K562 (cell line): Measurements from ENCODE around the gene VPS35L. TPM values are rescaled to one million over a fixed set of nuclear protein-coding genes. Genes with fewer than 3 reads are reported as not detected.

Source experiments
- CBX8 ChIP-seq: fragments of 200-600 bp; sonication (generic); IDR thresholded peaks from 2 replicates; pipeline ENCODE4 v1.6.1; 2012; ENCODE audit warnings: borderline replicate concordance, mixed run types, low read depth, mild to moderate bottlenecking, moderate library complexity, mixed read lengths, low read length, control low read depth, inconsistent platforms; ENCODE audit not compliant: poor library complexity, severe bottlenecking; ENCODE audit errors: extremely low read depth
- NR4A1 ChIP-seq, 2 experiments: fragments of 250-450 bp in 1 of 2; fragments of 450-650 bp in 1 of 2; sonication (Bioruptor Pico) in 1 of 2; IDR thresholded peaks; 2 replicates each; pipeline versions ENCODE4 v1.4.0 to v1.6.1; 2016 to 2020; ENCODE audit warnings: mild to moderate bottlenecking in 2 of 2, missing compliant biosample characterization in 1 of 2, missing genetic modification characterization in 1 of 2, moderate library complexity in 1 of 2
- POLR2A ChIP-seq: fragments of 450-650 bp; conservative IDR thresholded peaks from 2 replicates; pipeline ENCODE4 v1.6.1; 2016
- POLR3G ChIP-seq: IDR thresholded peaks from 2 replicates; pipeline ENCODE4 v1.6.1; 2011; ENCODE audit not compliant: insufficient read length, insufficient replicate concordance; ENCODE audit errors: extremely low read depth
- SIX5 ChIP-seq, 2 experiments: IDR thresholded peaks; 2 replicates each; pipeline ENCODE4 v1.6.1; 2011; ENCODE audit warnings: low read length in 2 of 2, borderline replicate concordance in 1 of 2, low read depth in 1 of 2, mild to moderate bottlenecking in 1 of 2, moderate library complexity in 1 of 2; ENCODE audit not compliant: insufficient read depth in 1 of 2
- ZNF175 ChIP-seq: fragments of 200-800 bp; sonication (Bioruptor generic); IDR thresholded peaks from 2 replicates; pipeline ENCODE4 v1.6.1; 2016; ENCODE audit warnings: low read depth, mild to moderate bottlenecking, missing genetic modification characterization, missing compliant biosample characterization
- ZNF217 ChIP-seq: sonication (generic); formaldehyde crosslinking; IDR thresholded peaks from 2 replicates; pipeline ENCODE4 v1.8.0; 2022; ENCODE audit warnings: mild to moderate bottlenecking, missing genetic modification reagents
- polyA plus RNA-seq, 8 experiments: library from polyadenylated mRNA; depleted of rRNA in 4 of 8; stranded (reverse) in 5 of 8; unstranded in 3 of 8; fragments of >200 nt; fragmentation: Nextera tagmentation in 2 of 8; fragmentation: Illumina TruSeq in 1 of 8; extraction: Ambion mirVana in 2 of 8; extraction: Trizol in 1 of 8; gene quantifications; 2 replicates each; pipeline versions ENCODE4 v1.2.1 to v1.2.3, GENCODE V29; 2011 to 2014; ENCODE audit warnings: inconsistent platforms in 1 of 8, missing spikeins in 1 of 8
- total RNA-seq, 7 experiments: library from RNA; depleted of rRNA in 6 of 7; stranded (reverse); fragments of >200 nt in 6 of 7; fragmentation: Illumina TruSeq in 2 of 7; extraction: Trizol in 2 of 7; gene quantifications; 2 replicates each; pipeline versions ENCODE4 v1.2.1 to v1.2.3, GENCODE V29; 2011 to 2021; ENCODE audit warnings: low replicate concordance in 1 of 7
- TF ChIP-seq, protein P1 (sequence below): sonication (generic); formaldehyde crosslinking; IDR thresholded peaks from 2 replicates; pipeline ENCODE4 v1.8.1; 2023; ENCODE audit warnings: mild to moderate bottlenecking, missing genetic modification reagents
- TF ChIP-seq, protein P2 (sequence below): fragments of 250-450 bp; sonication (Bioruptor Pico); IDR thresholded peaks from 2 replicates; pipeline ENCODE4 v1.5.0; 2021
- TF ChIP-seq, protein P3 (sequence below), 3 experiments: fragments of 200-800 bp in 1 of 3; fragments of 250-450 bp in 1 of 3; fragments of 450-650 bp in 1 of 3; sonication (Bioruptor Pico) in 1 of 3; sonication (Bioruptor generic) in 1 of 3; formaldehyde crosslinking in 1 of 3; IDR thresholded peaks; 2 replicates each; pipeline versions ENCODE4 v1.6.1 to v1.8.0; 2016 to 2022; ENCODE audit warnings: mild to moderate bottlenecking in 2 of 3, missing genetic modification characterization in 2 of 3, missing compliant biosample characterization in 1 of 3, moderate library complexity in 1 of 3
- TF ChIP-seq, protein P4 (sequence below): sonication (generic); formaldehyde crosslinking; IDR thresholded peaks from 2 replicates; pipeline ENCODE4 v1.8.0; 2022; ENCODE audit warnings: mild to moderate bottlenecking, missing genetic modification reagents

The VPS35L gene
- total and polyA plus RNA-seq, 9 of the 15 experiments (the other 6 are each of a cell fraction or from before 2014, with no cell fraction given), result 10.2 to 30.4 (median 20.1) TPM

DNA sequence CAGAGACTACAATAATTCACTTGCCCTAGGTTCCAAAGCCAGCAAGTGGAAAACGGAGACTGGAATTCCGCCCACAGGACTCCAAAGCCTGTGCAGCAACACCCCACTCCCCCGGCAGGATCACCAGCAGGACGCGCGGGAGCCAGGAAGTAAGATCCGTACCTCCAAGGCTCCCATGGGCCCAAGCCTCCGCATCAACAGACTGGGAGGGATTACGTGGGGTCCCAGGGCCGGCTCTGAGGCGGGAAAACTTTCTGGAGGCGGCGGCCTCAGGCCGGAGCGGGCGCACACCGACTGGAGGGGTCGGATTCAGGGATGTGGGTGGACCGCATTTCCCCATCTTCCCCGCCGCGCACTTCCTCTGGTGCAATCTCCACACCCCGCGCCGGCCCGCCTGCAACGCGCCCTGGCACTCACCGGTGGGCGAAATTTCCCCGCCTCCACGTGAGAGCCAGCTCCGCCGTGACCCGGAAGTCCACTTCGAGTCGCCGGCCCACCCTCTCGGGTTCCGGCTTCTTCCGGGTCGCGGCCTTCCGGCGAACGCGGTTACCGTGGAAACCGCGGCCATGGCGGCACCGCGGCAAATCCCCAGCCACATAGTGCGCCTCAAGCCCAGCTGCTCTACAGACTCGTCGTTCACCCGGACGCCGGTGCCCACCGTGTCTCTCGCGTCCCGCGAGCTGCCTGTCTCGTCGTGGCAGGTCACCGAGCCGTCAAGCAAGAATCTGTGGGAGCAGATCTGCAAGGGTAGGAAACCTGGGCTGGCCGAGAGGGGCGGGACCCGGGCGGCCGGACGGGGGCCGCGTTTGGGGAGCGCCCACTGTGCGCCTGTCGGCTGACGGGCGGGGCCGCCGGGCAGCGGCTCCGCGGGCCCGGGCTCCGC is 162.5 kb downstream of the VPS35L start, which contains the start of the genes IQCK and KNOP1 (continued):
- TF ChIP-seq, protein P1, sequence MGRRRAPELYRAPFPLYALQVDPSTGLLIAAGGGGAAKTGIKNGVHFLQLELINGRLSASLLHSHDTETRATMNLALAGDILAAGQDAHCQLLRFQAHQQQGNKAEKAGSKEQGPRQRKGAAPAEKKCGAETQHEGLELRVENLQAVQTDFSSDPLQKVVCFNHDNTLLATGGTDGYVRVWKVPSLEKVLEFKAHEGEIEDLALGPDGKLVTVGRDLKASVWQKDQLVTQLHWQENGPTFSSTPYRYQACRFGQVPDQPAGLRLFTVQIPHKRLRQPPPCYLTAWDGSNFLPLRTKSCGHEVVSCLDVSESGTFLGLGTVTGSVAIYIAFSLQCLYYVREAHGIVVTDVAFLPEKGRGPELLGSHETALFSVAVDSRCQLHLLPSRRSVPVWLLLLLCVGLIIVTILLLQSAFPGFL (CRISPR knock-in tag), result no peak
- TF ChIP-seq SIX5 (IDR thresholded peaks at IDR 0.05; ENCODE audit: borderline replicate concordance in 1 of 2, insufficient read depth in 1 of 2, low read depth in 1 of 2, low read length in 2 of 2), result peak in 1 of 2 experiments; percentile 36; a peak in 1 of 4 replicates
- TF ChIP-seq, protein P2, sequence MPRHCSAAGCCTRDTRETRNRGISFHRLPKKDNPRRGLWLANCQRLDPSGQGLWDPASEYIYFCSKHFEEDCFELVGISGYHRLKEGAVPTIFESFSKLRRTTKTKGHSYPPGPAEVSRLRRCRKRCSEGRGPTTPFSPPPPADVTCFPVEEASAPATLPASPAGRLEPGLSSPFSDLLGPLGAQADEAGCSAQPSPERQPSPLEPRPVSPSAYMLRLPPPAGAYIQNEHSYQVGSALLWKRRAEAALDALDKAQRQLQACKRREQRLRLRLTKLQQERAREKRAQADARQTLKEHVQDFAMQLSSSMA (CRISPR knock-in tag), result no peak
- no peak for TF ChIP-seq NR4A1 (CRISPR knock-in tag; IDR thresholded peaks at IDR 0.05)
- no peak for TF ChIP-seq NR4A1 (tag; IDR thresholded peaks at IDR 0.05)
- peak; percentile 86 for TF ChIP-seq POLR2A
- TF ChIP-seq, protein P3, sequence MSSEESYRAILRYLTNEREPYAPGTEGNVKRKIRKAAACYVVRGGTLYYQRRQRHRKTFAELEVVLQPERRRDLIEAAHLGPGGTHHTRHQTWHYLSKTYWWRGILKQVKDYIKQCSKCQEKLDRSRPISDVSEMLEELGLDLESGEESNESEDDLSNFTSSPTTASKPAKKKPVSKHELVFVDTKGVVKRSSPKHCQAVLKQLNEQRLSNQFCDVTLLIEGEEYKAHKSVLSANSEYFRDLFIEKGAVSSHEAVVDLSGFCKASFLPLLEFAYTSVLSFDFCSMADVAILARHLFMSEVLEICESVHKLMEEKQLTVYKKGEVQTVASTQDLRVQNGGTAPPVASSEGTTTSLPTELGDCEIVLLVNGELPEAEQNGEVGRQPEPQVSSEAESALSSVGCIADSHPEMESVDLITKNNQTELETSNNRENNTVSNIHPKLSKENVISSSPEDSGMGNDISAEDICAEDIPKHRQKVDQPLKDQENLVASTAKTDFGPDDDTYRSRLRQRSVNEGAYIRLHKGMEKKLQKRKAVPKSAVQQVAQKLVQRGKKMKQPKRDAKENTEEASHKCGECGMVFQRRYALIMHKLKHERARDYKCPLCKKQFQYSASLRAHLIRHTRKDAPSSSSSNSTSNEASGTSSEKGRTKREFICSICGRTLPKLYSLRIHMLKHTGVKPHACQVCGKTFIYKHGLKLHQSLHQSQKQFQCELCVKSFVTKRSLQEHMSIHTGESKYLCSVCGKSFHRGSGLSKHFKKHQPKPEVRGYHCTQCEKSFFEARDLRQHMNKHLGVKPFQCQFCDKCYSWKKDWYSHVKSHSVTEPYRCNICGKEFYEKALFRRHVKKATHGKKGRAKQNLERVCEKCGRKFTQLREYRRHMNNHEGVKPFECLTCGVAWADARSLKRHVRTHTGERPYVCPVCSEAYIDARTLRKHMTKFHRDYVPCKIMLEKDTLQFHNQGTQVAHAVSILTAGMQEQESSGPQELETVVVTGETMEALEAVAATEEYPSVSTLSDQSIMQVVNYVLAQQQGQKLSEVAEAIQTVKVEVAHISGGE (CRISPR knock-in tag; IDR thresholded peaks at IDR 0.05), result peak; percentile 4 to 93 (median 63); a peak in 5 of 6 replicates
- no peak for TF ChIP-seq POLR3G
- TF ChIP-seq ZNF175, result no peak
- no peak for TF ChIP-seq CBX8
- TF ChIP-seq, protein P4, sequence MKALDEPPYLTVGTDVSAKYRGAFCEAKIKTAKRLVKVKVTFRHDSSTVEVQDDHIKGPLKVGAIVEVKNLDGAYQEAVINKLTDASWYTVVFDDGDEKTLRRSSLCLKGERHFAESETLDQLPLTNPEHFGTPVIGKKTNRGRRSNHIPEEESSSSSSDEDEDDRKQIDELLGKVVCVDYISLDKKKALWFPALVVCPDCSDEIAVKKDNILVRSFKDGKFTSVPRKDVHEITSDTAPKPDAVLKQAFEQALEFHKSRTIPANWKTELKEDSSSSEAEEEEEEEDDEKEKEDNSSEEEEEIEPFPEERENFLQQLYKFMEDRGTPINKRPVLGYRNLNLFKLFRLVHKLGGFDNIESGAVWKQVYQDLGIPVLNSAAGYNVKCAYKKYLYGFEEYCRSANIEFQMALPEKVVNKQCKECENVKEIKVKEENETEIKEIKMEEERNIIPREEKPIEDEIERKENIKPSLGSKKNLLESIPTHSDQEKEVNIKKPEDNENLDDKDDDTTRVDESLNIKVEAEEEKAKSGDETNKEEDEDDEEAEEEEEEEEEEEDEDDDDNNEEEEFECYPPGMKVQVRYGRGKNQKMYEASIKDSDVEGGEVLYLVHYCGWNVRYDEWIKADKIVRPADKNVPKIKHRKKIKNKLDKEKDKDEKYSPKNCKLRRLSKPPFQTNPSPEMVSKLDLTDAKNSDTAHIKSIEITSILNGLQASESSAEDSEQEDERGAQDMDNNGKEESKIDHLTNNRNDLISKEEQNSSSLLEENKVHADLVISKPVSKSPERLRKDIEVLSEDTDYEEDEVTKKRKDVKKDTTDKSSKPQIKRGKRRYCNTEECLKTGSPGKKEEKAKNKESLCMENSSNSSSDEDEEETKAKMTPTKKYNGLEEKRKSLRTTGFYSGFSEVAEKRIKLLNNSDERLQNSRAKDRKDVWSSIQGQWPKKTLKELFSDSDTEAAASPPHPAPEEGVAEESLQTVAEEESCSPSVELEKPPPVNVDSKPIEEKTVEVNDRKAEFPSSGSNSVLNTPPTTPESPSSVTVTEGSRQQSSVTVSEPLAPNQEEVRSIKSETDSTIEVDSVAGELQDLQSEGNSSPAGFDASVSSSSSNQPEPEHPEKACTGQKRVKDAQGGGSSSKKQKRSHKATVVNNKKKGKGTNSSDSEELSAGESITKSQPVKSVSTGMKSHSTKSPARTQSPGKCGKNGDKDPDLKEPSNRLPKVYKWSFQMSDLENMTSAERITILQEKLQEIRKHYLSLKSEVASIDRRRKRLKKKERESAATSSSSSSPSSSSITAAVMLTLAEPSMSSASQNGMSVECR (CRISPR knock-in tag), result peak; percentile 99
- TF ChIP-seq ZNF217 (CRISPR knock-in tag), result no peak
